Testis (tissue), 2 donors: Measurements from ENCODE around the gene GABARAP.

Experiments
- CTCF ChIP-seq, 3 experiments: fragments of 450-650 bp in 2 of 3; fragments of 200-600 bp in 1 of 3; sonication (generic) in 1 of 3; IDR thresholded peaks; one replicate each; pipeline ENCODE4 v1.5.1; 2016 to 2019; ENCODE audit warnings: antibody characterized with exemption in 3 of 3, mild to moderate bottlenecking in 2 of 3, moderate library complexity in 1 of 3
- POLR2A ChIP-seq: fragments of 450-650 bp; IDR thresholded peaks from one replicate; pipeline ENCODE4 v1.6.1; 2017; ENCODE audit warnings: antibody characterized with exemption, mild to moderate bottlenecking, moderate library complexity

- TF ChIP-seq POLR2A, result no peak
- TF ChIP-seq CTCF (IDR thresholded peaks at IDR 0.05), result no peak
Measured at GRCh38 chr17:7203391-7203790, 38.9 kb downstream of the GABARAP start.
